SK-N-SH (cell line): ENCODE results near the gene PTDSS2. TPM values are rescaled to one million over a fixed set of nuclear protein-coding genes. Genes with fewer than 3 reads are reported as not detected.
A peak's percentile ranks its signal among the peaks of the same experiment; 100 is the strongest.

Experiments used
- CTCF ChIA-PET: fragments of 300-600, 350-600 bp; formaldehyde crosslinking; extraction: SDS; loops from one replicate; lab custom pipeline; 2021; lab: Yijun Ruan, JAX
- POLR2A ChIA-PET: fragments of 350-600 bp; sonication (Branson Sonifier 250); formaldehyde crosslinking; extraction: SDS; loops from one replicate; lab custom pipeline; 2020; ENCODE audit warnings: antibody characterized with exemption, inconsistent platforms; lab: Yijun Ruan, JAX
- DNase-seq: peaks from one replicate; pipeline ENCODE4 v3.0.0; 2012
- H2AFZ ChIP-seq: fragments of 200-600 bp; sonication (generic); 2 replicates; pipeline ENCODE4 v1.8.1; 2016; ENCODE audit warnings: antibody characterized with exemption, mild to moderate bottlenecking, low read depth
- H3F3A ChIP-seq: fragments of 200-600 bp; sonication (generic); replicated peaks from 2 replicates; pipeline ENCODE3; 2016; ENCODE audit warnings: antibody characterized with exemption, mild to moderate bottlenecking; ENCODE audit not compliant: insufficient read depth
- H3K27ac ChIP-seq, 2 experiments: fragments of 200-500 bp in 1 of 2; fragments of 200-600 bp in 1 of 2; sonication (Bioruptor generic) in 1 of 2; sonication (generic), shearing (Covaris generic) in 1 of 2; 2 replicates each; pipeline versions ENCODE4 v1.5.1 to v1.6.1; 2014 to 2016; ENCODE audit warnings: low read depth in 2 of 2, inconsistent platforms in 1 of 2, low read length in 1 of 2, mild to moderate bottlenecking in 1 of 2, mixed read lengths in 1 of 2
- H3K27me3 ChIP-seq: fragments of 200-600 bp; sonication (generic), shearing (Covaris generic); 2 replicates; pipeline ENCODE4 v1.6.1; 2016; ENCODE audit warnings: mixed run types; ENCODE audit not compliant: insufficient read depth
- H3K36me3 ChIP-seq, 2 experiments: fragments of 200-500 bp in 1 of 2; fragments of 200-600 bp in 1 of 2; sonication (Bioruptor generic) in 1 of 2; sonication (generic) in 1 of 2; replicated peaks in 1 of 2; 2 replicates each; pipeline versions ENCODE3 to v1.5.1; 2014 to 2016; ENCODE audit warnings: low read length in 1 of 2, mild to moderate bottlenecking in 1 of 2; ENCODE audit not compliant: insufficient read depth in 2 of 2, control insufficient read depth in 1 of 2
- H3K4me1 ChIP-seq, 2 experiments: fragments of 200-500 bp in 1 of 2; fragments of 200-600 bp in 1 of 2; sonication (Bioruptor generic) in 1 of 2; sonication (generic), shearing (Covaris generic) in 1 of 2; 2 replicates each; pipeline versions ENCODE4 v1.5.1 to v1.6.1; 2014 to 2016; ENCODE audit warnings: low read depth in 1 of 2, low read length in 1 of 2, mixed run types in 1 of 2; ENCODE audit not compliant: insufficient read depth in 2 of 2, control insufficient read depth in 1 of 2
- H3K4me2 ChIP-seq: fragments of 200-600 bp; sonication (generic), shearing (Covaris generic); 2 replicates; pipeline ENCODE4 v1.6.1; 2017; ENCODE audit warnings: mixed run types
- H3K4me3 ChIP-seq, 2 experiments: fragments of 200-500 bp in 1 of 2; fragments of 200-600 bp in 1 of 2; sonication (Bioruptor generic) in 1 of 2; sonication (generic), shearing (Covaris generic) in 1 of 2; 2 replicates each; pipeline versions ENCODE4 v1.5.1 to v1.8.1; 2014 to 2016; ENCODE audit warnings: low read depth in 2 of 2, inconsistent platforms in 1 of 2, low read length in 1 of 2, mild to moderate bottlenecking in 1 of 2, mixed read lengths in 1 of 2, moderate library complexity in 1 of 2
- H3K79me2 ChIP-seq: fragments of 200-600 bp; sonication (generic); 2 replicates; pipeline ENCODE4 v1.8.1; 2017; ENCODE audit warnings: mild to moderate bottlenecking; ENCODE audit not compliant: insufficient read depth
- H3K9ac ChIP-seq: fragments of 200-600 bp; sonication (generic); 2 replicates; pipeline ENCODE4 v1.6.1; 2017; ENCODE audit warnings: mixed run types
- H3K9me2 ChIP-seq: fragments of 200-600 bp; sonication (generic); 2 replicates; pipeline ENCODE4 v1.6.1; 2017; ENCODE audit warnings: mixed run types
- H3K9me3 ChIP-seq: fragments of 200-600 bp; sonication (generic); 2 replicates; pipeline ENCODE4 v1.6.1; 2017; ENCODE audit warnings: mixed run types, mild to moderate bottlenecking, moderate library complexity
- H4K20me1 ChIP-seq: fragments of 200-600 bp; sonication (generic); 2 replicates; pipeline ENCODE4 v1.6.1; 2017; ENCODE audit warnings: mild to moderate bottlenecking, mixed run types; ENCODE audit not compliant: insufficient read depth
- EZH2phosphoT487 ChIP-seq: fragments of 200-600 bp; sonication (generic); IDR thresholded peaks from 2 replicates; pipeline ENCODE4 v1.6.1; 2017; ENCODE audit warnings: low read depth, mixed run types, mild to moderate bottlenecking, antibody characterized with exemption, moderate library complexity, borderline replicate concordance
- FOSL2 ChIP-seq: IDR thresholded peaks from 2 replicates; pipeline ENCODE4 v1.4.0; 2012; ENCODE audit warnings: low read depth, mild to moderate bottlenecking, moderate library complexity, borderline replicate concordance
- FOXJ3 ChIP-seq: sonication (generic); formaldehyde crosslinking; IDR thresholded peaks from 2 replicates; pipeline ENCODE4 v1.5.1; 2020; ENCODE audit warnings: mild to moderate bottlenecking, missing genetic modification reagents
- FOXM1 ChIP-seq: IDR thresholded peaks from 2 replicates; pipeline ENCODE4 v1.4.0; 2012; ENCODE audit warnings: low read depth, mild to moderate bottlenecking
- GABPA ChIP-seq: IDR thresholded peaks from 2 replicates; pipeline ENCODE4 v1.4.0; 2012; ENCODE audit warnings: low read depth, mild to moderate bottlenecking
- GATA2 ChIP-seq: sonication (generic); formaldehyde crosslinking; IDR thresholded peaks from 2 replicates; pipeline ENCODE4 v1.5.0; 2020; ENCODE audit warnings: mild to moderate bottlenecking, missing genetic modification reagents
- MEF2A ChIP-seq: IDR thresholded peaks from 2 replicates; pipeline ENCODE4 v1.4.0; 2012; ENCODE audit warnings: low read depth, borderline replicate concordance
- NFIC ChIP-seq: IDR thresholded peaks from 2 replicates; pipeline ENCODE4 v1.4.0; 2012; ENCODE audit warnings: borderline replicate concordance
- NRF1 ChIP-seq: IDR thresholded peaks from 2 replicates; pipeline ENCODE4 v1.6.1; 2012; ENCODE audit warnings: low read depth, mild to moderate bottlenecking, low read length
- POLR2AphosphoS5 ChIP-seq: IDR thresholded peaks from 2 replicates; pipeline ENCODE4 v1.6.1; 2012; ENCODE audit warnings: low read depth, low read length
- RAD21 ChIP-seq: IDR thresholded peaks from 2 replicates; pipeline ENCODE4 v1.6.1; 2012; ENCODE audit warnings: mild to moderate bottlenecking, low read length
- RCOR1 ChIP-seq: fragments of 150-350 bp; IDR thresholded peaks from 2 replicates; pipeline ENCODE4 v1.6.1; 2017; ENCODE audit warnings: antibody characterized with exemption, low read length
- SIN3A ChIP-seq: IDR thresholded peaks from 2 replicates; pipeline ENCODE4 v1.6.1; 2012; ENCODE audit warnings: low read depth, mild to moderate bottlenecking, low read length, moderate library complexity, borderline replicate concordance
- TAF1 ChIP-seq: IDR thresholded peaks from 2 replicates; pipeline ENCODE4 v1.6.1; 2012; ENCODE audit warnings: low read depth, mild to moderate bottlenecking, low read length, moderate library complexity, borderline replicate concordance
- TCF12 ChIP-seq: IDR thresholded peaks from 2 replicates; pipeline ENCODE4 v1.4.0; 2012
- TEAD4 ChIP-seq: IDR thresholded peaks from 2 replicates; pipeline ENCODE4 v1.4.0; 2012; ENCODE audit warnings: mild to moderate bottlenecking, borderline replicate concordance; ENCODE audit not compliant: insufficient read depth
- WGBS: methylation state at CpG from one replicate; pipeline ENCODE4 v1.1.6; 2017; ENCODE audit warnings: low lambda C conversion rate; 5-methylcytosine and 5-hydroxymethylcytosine counted together
- polyA plus RNA-seq, 3 experiments: library from polyadenylated mRNA; depleted of rRNA; stranded (reverse); fragments of >200 nt; gene quantifications; 2 replicates each; pipeline ENCODE4 v1.2.3, GENCODE V29; 2012
- TF ChIP-seq, protein P1 (sequence below): fragments of 150-350 bp; IDR thresholded peaks from 2 replicates; pipeline ENCODE4 v1.6.1; 2017; ENCODE audit warnings: antibody characterized with exemption, low read length, low read depth, borderline replicate concordance
- TF ChIP-seq, protein P2 (sequence below): IDR thresholded peaks from 2 replicates; pipeline ENCODE4; 2012
- TF ChIP-seq, protein P3 (sequence below): fragments of 200-600 bp; sonication (generic); IDR thresholded peaks from 2 replicates; pipeline ENCODE4 v1.6.1; 2017; ENCODE audit warnings: antibody characterized with exemption, mild to moderate bottlenecking, moderate library complexity
- TF ChIP-seq, protein P4 (sequence below): IDR thresholded peaks from 2 replicates; pipeline ENCODE4 v1.4.0; 2012; ENCODE audit warnings: low read depth

Gene PTDSS2
- polyA plus RNA-seq, 1 of the 3 experiments (the other 2 are of a cell fraction): 28.6 TPM

DNA sequence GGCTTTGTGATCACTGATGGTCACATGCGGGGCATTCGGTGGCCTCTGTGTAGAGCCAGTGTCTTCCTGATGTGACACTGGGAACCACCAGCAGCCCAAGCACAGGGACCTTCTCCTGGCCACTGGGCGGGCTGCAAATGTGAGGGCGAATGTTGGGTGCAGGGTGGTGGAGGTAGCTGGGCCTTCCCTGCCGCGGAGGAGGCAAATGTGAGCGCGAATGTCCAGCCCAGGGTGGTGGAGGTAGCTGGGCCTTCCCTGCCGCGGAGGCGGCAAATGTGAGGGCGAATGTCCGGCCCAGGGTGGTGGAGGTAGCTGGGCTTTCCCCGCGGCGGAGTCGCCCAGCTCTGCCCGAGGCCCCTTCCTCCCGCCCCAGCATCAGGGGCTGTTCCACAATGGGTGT is 23.3 kb downstream of the PTDSS2 start:
- Histone ChIP-seq H3K9me2 (no peaks in the 10 kb centered on the region), H3F3A (no peaks in the 10 kb centered on the region), H3K9ac (no peak overlapping the region), H3K27me3 (no peaks in the 10 kb centered on the region)
- DNase-seq: peak; percentile 32
- TF ChIP-seq FOSL2: no peak
- TF ChIP-seq FOXM1: no peak
- TF ChIP-seq MEF2A: no peak
- TF ChIP-seq NRF1: no peak
- TF ChIP-seq RAD21: no peak
- TF ChIP-seq, protein P1, sequence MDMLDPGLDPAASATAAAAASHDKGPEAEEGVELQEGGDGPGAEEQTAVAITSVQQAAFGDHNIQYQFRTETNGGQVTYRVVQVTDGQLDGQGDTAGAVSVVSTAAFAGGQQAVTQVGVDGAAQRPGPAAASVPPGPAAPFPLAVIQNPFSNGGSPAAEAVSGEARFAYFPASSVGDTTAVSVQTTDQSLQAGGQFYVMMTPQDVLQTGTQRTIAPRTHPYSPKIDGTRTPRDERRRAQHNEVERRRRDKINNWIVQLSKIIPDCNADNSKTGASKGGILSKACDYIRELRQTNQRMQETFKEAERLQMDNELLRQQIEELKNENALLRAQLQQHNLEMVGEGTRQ: no peak
- no peak for TF ChIP-seq RCOR1
- TF ChIP-seq SIN3A: no peak
- TF ChIP-seq, protein P2, sequence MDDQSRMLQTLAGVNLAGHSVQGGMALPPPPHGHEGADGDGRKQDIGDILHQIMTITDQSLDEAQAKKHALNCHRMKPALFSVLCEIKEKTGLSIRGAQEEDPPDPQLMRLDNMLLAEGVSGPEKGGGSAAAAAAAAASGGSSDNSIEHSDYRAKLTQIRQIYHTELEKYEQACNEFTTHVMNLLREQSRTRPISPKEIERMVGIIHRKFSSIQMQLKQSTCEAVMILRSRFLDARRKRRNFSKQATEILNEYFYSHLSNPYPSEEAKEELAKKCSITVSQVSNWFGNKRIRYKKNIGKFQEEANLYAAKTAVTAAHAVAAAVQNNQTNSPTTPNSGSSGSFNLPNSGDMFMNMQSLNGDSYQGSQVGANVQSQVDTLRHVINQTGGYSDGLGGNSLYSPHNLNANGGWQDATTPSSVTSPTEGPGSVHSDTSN: no peak
- no peak for TF ChIP-seq FOXJ3 (CRISPR knock-in tag)
- TF ChIP-seq, protein P3, sequence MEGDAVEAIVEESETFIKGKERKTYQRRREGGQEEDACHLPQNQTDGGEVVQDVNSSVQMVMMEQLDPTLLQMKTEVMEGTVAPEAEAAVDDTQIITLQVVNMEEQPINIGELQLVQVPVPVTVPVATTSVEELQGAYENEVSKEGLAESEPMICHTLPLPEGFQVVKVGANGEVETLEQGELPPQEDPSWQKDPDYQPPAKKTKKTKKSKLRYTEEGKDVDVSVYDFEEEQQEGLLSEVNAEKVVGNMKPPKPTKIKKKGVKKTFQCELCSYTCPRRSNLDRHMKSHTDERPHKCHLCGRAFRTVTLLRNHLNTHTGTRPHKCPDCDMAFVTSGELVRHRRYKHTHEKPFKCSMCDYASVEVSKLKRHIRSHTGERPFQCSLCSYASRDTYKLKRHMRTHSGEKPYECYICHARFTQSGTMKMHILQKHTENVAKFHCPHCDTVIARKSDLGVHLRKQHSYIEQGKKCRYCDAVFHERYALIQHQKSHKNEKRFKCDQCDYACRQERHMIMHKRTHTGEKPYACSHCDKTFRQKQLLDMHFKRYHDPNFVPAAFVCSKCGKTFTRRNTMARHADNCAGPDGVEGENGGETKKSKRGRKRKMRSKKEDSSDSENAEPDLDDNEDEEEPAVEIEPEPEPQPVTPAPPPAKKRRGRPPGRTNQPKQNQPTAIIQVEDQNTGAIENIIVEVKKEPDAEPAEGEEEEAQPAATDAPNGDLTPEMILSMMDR: no peak
- TF ChIP-seq GATA2 (CRISPR knock-in tag): no peak
- TF ChIP-seq GABPA: no peak
- TF ChIP-seq, protein P4, sequence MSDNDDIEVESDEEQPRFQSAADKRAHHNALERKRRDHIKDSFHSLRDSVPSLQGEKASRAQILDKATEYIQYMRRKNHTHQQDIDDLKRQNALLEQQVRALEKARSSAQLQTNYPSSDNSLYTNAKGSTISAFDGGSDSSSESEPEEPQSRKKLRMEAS: no peak
- TF ChIP-seq TAF1: no peak
- no peak for TF ChIP-seq POLR2AphosphoS5
- TF ChIP-seq TCF12: no peak
- no peak for TF ChIP-seq NFIC
- no peak for TF ChIP-seq EZH2phosphoT487
- no peak for TF ChIP-seq TEAD4
- TF ChIP-seq, all 33 proteins: peak for 0
- H3K27ac ChIP-seq: no peak overlapping the region
- H3K36me3 ChIP-seq: no peaks in the 10 kb centered on the region
- no peak overlapping the region for H3K4me3 ChIP-seq
- H4K20me1 ChIP-seq: no peaks in the 10 kb centered on the region
- H3K4me1 ChIP-seq: peaks cover 0 to 3% of the 10 kb centered on the region in 2 experiments; a peak in 2 of 4 replicates
- H2AFZ ChIP-seq: no peak overlapping the region
- WGBS: 91% methylated on average over 16 of the region's 19 CpGs
- no peak overlapping the region for H3K4me2 ChIP-seq
- ChIA-PET CTCF (interaction anchor here (1.0 to 1.2 kb wide), 2 partner anchors 22 to 25 kb away, joined by 3 to 4 read pairs; no protein-coding TSS in a partner anchor), POLR2A (no interaction called here)
- H3K79me2 ChIP-seq: 0 out of 2 replicates have a peak, but pooled peaks cover 16% of the 10 kb centered on the region
- no peaks in the 10 kb centered on the region for H3K9me3 ChIP-seq
